LoVo (cell line): ENCODE data around the gene OR51D1.

Source experiments
- DNase-seq: peaks from one replicate; pipeline ENCODE4 v3.0.0-alpha.2; 2016; ENCODE audit warnings: low spot score

The OR51D1 gene

GRCh38 chr11:4636962-4637661 is at the start of gene OR51D1:
Gene OR51D1, plus strand, starts transcription at chr11:4637477. Its CDS starts 2,314 bp downstream, at chr11:4639791.
- DNase-seq, result peak; percentile 53

- no peak for DNase-seq
Measured at GRCh38 chr11:4589017-4589416, 48.3 kb upstream of the OR51D1 start.

- no peak for DNase-seq
Measured at GRCh38 chr11:4593739-4594138, 43.5 kb upstream of the OR51D1 start, which contains the start of gene OR52I1. Gene OR52I1, plus strand, starts transcription at chr11:4594039. Its CDS starts 0 bp downstream, at chr11:4594039.

GRCh38 chr11:4605057-4605456 is 32.2 kb upstream of the OR51D1 start:
- DNase-seq, result no peak

- no peak for DNase-seq
Measured at GRCh38 chr11:4606231-4607015, 30.9 kb upstream of the OR51D1 start.

- DNase-seq, result no peak
Measured at GRCh38 chr11:4607096-4607495, 30.2 kb upstream of the OR51D1 start.

GRCh38 chr11:4607781-4608666 is 29.3 kb upstream of the OR51D1 start, which contains the start of gene TRIM68:
Gene TRIM68, minus strand, starts transcription at chr11:4608231. Its CDS starts 2,727 bp downstream, at chr11:4605504.
- DNase-seq, result peak; percentile 92

- DNase-seq, result no peak
Measured at GRCh38 chr11:4610258-4610935, 26.9 kb upstream of the OR51D1 start.

- DNase-seq, result no peak
Measured at GRCh38 chr11:4611986-4612385, 25.3 kb upstream of the OR51D1 start.

- no peak for DNase-seq
Measured at GRCh38 chr11:4615856-4616444, 21.3 kb upstream of the OR51D1 start.

- DNase-seq, result no peak
Measured at GRCh38 chr11:4619514-4619913, 17.8 kb upstream of the OR51D1 start.

- peak; percentile 69 for DNase-seq
Measured at GRCh38 chr11:4626207-4627099, 10.8 kb upstream of the OR51D1 start.

- DNase-seq, result no peak
Measured at GRCh38 chr11:4636136-4636535, 1.1 kb upstream of the OR51D1 start.

GRCh38 chr11:4637662-4638047 is 378 bp downstream of the OR51D1 start:
- no peak for DNase-seq

GRCh38 chr11:4639931-4640330 is 2.7 kb downstream of the OR51D1 start:
- no peak for DNase-seq

- DNase-seq, result no peak
Measured at GRCh38 chr11:4641501-4641900, 4.2 kb downstream of the OR51D1 start.

GRCh38 chr11:4642043-4642442 is 4.8 kb downstream of the OR51D1 start:
- DNase-seq, result no peak

- DNase-seq, result no peak
Measured at GRCh38 chr11:4643076-4643475, 5.8 kb downstream of the OR51D1 start.

- DNase-seq, result no peak
Measured at GRCh38 chr11:4643682-4644081, 6.4 kb downstream of the OR51D1 start, which contains the start of gene OR51E1. Gene OR51E1, plus strand, starts transcription at chr11:4643982. Its CDS starts 8,545 bp downstream, at chr11:4652527.

- DNase-seq, result no peak
Measured at GRCh38 chr11:4644233-4644632, 7.0 kb downstream of the OR51D1 start.
